Fibroblast of skin of left quadriceps (primary cell): Measurements from ENCODE around the gene FANCE.
"Not testable (repeated sequence)": the region's sequence is repeated elsewhere in the genome, so short reads cannot be mapped to it uniquely, and the experiment has no call there.

Experiments used
- DNase-seq, 2 experiments: peaks; one replicate each; pipeline ENCODE4 v3.0.0-alpha.2; 2013; ENCODE audit warnings: low read depth in 2 of 2

The FANCE gene

DNA sequence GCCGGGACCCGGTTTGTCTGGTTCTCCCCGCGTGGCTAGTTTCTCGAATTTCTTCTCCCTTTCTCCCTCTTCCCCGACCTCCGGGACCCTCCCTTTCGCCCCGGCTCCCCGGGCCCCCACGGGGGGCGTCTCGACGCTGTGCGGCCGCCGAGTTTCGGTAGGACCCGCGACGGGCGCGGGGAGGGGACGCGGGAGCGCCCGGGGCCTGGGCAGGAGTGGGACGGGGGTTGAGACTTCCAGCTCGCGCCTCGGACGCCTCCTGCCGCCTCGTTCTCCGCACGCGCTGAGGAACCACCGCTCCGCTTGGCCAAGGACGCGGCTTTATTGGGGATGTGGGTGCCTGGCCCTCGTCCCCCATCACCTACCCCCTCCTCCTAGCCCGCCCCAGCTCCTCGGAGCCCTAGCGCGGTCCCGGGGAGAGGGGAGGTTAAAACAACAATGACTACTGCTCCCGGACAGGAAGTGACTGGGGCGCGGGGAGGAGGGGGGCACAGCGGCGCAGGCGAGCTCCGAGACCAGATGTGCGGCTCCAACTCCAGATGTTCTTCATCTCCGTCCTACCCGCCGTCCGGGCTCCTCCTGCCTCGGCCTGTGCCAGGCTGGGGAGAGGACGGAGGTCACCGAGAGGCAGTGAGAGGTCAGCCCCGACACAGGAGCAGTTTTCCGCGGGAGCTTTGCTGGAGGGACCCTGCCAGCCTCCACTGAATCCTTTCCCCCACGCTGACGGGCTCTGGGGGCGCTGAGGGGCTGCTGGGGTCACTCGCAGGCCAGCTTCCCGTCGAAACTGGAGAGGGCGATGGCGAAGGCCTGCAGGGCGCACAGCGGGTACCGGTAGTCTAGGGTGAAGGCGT lies 45.7 kb downstream of the FANCE start:
- peak; percentile 38 to 52 for DNase-seq

DNA sequence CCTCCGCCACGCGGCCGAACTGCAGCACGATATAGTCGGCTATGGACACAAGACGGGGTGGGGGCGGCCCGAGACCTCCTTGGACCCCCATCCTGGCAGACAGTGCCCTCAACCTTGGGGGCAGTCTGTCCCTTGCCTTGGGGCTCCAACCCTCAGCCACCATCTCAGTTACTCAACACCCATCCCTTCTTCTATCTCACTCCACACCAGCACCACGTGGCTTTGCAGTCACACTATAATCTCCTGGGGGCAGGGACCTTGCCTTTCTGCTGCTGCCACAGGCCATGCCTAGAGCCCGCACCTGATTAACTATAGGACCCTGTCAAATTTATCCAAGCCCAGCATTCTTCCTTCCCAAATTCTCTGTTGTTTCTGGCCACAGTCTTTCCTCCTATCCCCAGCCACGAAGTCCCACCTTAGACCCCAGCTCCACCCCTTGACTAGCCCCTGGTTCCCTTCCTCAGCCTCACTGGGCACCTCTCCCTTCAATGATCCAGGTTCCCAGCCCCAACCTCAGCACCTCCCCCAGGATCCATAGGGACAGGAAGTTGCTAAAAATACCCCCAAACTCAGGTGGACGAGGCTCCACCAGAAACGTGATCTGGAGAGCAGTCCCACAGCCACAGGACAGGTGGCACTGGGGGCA lies 46.4 kb downstream of the FANCE start:
- DNase-seq = no peak

DNA sequence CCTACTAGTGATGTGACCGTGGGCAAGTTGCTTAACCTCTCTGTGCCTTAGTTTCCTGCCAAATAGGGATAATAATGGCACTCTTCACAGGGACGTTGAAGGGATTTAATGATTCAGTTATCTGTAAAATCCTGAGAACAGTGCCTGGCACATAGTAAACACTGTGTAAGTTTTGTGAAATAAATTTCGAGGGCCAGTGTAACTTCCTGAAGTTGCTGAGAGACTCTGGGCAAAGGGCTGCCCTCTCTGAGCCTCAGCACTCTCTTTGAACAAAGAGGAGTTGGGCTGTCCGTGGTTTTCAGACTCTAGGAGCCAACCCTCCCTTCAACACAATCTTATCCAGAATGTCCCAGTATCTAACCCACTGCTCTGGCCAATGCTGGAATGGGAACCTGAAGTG lies 47.2 kb downstream of the FANCE start:
- DNase-seq = no peak

DNA sequence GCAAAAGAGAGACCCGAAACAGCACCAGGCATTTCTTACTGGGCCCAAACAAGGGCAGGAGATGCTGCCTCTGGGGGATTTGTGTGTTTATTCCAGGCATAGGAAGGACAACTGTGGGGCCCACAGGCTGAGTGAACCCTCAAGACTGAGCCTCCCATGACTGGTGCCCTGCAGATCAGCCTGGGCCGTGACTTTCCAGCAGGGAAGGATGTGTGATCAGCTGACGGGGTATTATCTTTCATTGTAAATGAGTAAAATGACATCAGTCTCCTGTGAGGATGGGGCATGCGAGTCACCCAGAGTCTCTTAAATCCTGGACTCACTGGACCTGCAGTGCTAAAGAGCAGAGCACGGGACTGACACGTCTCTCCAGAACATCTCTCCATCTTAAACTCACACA lies 48.6 kb downstream of the FANCE start:
- no peak for DNase-seq

DNA sequence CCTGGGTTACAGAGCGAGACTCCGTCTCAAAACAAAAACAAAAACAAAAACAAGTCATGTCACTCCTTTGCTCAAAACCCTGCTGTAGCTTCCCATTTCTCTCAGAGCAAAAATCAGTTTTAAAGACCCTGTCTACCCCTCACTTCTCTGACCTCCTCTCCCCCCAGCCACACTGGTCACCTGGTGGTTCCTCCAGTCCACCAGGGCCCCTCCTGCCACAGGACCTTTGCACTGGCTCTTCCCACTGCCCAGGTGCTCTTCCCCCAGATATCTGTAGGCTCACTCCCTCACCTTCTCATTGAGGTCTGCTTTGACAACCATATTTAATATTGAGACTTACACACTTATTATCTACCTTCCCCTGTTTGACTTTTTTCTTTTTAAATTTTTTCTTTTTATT lies 49.6 kb downstream of the FANCE start:
- no peak for DNase-seq

DNA sequence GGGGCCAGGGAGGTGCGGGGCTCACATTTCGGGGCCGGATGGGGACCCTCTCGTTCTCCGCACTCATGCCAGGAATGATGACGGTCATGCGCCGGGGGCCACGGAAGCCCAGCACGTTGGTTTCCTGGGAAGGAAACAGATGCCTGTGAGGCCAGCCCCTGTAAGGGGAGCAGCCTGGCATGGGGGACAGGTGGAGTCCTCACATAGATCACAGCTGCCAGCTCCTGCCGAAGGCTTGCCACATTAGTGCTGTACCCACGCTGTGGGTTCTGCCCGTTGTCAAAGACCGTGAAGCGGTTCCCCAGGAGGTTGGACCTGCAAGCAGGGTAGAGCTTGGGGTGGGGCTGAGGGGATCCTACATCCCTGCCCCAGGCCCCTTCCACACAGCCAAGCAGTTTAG lies 51.4 kb downstream of the FANCE start:
- DNase-seq = no peak

DNA sequence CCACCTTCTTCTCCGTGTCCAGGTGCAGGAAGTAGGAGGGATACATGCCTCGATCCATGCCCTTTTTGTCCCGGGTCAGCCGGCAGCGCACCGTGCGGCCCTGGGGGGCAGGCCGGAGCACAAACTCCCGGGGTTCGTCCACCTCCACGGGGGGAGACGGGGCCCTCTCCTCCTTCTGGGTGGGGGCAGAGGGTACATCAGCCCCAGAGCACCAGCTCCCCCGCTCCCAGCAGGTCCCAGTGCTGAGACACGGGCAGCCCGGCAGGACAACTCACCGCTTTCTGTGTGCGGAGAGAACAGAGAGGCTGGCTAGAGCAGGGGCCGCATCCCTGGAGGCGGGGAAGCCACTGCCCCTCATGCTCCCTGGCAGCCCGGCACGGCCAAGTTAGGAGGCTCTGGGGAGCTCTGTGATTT lies 53.9 kb downstream of the FANCE start:
- no peak for DNase-seq

DNA sequence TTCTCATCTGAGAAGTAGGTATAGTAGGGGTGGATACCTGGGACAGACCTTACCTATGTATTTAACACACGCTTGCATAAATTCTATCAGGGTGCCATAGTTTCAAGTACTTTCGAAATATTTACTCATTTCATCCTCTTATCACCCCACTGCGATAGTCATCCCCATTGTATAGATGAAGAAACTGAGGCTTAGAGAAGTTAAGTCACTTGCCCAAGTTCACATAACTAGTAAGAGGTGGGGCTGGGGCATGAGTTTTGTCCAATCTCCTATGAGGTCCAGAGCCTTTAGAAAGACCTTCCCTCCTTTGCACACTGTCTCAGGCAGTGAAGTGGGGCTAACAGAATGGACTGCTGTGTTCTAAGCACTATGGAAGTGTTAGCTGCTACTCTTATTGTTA lies 54.4 kb downstream of the FANCE start:
- no peak for DNase-seq

DNA sequence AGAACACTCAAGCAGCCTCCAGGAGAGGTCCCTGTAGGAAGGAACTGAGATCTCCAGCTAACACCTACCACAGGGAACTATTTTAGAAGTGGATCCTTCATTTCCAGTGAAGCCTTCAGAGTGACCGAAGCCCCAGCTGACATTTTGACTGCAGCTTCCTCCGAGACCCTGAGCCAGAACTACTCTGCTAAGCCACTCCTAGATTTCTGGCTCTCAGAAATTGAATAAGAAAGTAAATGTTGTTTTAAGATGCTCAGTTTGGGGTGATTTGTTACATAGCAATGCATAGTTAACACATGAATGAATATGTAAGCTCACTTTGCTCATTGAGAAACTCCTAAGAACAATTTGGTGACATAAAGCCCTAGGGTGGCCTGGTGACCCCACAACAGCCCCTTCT lies 55.1 kb downstream of the FANCE start:
- DNase-seq = no peak

DNA sequence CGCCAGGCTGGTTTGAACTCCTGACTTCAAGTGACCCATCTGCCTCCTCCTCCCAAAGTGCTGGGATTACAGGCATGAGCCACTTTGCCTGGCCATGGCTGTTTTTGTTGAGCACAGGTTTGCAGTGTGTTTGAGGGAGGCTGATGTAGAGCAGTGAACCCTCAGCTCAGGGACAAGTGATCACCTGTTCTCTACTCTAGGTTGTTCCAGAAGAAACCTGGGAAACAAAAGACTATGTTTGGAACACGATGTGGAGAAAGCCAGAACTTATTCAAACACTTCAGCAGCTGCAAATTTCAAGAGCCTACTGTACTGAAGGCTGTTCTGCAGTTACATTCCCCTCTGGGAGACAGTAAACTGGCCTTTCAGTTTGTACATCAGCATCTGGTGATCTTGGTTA lies 55.9 kb downstream of the FANCE start:
- DNase-seq = no peak

DNA sequence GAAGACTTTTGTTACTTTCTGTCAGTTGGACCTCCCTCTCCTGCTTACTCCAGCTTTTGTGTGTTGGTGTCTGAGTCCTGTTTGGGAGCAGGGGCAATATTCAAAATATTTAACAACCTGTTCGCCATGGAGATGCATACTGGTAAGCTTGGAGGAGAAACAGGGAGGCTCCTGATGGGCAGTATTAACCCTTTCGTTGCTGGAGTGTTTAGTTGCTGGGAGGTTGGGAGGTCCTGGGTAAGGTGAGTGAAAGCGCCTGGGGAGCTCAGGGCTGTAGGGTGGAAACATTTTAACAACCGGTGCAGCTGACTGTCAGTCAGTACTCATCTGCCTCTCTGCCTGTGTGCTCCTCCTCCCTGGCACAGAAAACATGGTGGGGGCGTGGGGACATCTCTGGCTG lies 56.4 kb downstream of the FANCE start:
- DNase-seq = no peak

DNA sequence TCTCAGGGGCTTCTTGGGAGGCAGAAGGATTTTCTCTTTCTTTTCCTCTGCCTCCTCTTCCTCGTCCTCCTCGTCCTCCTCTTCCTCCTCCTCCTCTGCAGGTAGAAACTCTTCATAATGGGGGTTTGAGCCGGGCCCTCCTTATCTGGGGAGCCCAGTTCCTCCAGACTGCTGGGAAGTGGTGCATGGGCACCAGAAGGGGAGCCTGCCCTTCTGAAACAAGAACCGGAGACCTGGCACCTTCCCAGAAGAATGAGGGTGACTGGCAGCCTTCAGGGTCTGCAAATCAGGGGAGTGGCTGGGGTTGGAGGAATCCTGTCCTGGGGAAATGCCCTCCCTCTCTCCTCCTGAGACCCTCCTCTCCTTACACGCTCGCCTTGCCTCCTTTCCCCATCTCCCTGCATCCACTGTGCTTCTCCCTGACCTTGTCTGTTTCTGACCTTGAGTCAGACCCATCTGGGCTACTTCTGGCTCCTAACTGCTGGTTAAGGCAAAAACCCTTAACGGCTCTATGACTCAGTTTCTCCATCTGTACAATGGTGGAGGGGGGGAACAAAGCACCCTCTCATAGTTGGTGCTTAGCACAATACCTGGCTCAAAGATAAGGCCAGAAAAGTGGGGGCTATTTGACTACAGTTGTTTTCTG lies 58.9 kb downstream of the FANCE start:
- DNase-seq = no peak

DNA sequence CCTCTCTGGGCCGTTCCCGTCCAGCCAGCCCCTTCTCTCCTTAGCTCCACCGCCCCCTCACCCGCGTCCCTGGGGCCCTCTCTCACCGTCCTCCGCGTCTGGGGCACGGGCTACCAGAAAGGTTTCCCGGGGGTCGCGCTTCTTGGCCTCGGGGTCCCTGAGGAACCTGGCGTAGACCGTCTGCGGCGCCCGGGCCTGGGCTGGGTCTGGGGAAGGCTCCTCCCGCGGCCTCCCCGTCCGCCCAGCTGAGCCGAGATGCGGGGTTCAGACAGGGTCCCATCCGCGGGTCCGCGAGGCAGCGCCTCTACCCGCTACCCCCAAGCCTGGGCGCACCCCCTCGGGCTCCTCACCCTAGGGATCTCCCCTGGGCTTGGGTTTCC lies 59.4 kb downstream of the FANCE start:
- no peak for DNase-seq

DNA sequence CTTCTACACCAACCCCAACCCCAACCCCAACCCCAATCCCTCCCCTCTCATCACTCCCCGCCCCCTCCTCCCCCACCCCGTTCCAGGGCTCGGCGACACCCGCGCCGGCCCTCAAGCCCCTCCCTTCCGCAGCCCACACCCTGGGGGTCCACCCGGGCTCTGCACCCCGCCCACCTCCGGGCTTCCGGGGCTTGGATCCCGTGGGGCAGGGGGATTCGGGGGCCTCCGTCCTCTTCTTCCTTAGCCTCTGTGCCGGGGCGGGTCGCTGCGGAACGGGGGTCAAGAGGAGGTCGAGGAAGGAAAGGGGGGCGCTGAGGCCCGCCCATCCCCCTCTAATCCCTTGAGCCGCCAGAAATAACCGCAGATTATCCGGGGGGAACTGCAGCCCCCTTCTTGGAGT lies 59.9 kb downstream of the FANCE start:
- no peak for DNase-seq

DNA sequence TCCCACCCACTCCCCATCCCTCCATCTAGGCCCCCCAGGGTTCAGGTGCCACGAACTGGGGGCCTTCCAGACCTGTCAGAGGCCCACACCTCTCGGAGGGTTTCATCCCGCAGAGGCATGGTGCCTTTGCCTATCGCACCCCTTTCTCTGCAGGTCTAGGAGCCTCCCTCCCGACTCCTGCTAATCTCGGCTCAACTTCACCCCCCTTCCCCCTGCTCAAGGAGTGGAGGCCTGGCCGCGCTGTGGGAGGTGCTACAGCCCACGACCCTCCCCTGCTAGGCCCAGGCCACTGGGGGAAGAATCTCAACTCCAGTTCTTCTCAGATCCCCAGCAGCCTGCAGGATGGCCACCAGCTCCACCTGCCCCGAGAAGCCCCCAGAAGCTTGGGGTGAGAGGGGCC lies 60.6 kb downstream of the FANCE start, which contains the start of gene TULP1:
Gene TULP1 (minus strand): TSS at position 157 of the 400 bp plus-strand sequence. CDS start 38 bp downstream, at position 119.
- DNase-seq = no peak

DNA sequence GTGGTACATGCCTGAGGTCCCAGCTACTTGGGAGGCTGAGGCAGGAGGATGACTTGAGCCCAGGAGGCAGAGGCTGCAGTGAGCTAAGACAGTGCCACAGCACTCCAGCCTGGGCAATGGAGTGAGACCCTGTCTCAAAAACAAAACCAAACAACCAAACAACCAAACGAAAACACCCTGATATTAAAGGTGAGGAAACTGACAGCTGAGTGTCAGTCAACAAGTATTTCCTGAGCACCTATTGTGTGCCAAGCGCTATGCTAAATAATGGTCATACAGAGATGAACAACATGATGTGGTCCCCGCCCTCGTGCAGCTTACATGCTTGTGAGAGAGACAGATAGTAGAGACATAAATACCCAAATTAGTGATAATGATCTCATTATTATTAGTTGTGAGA lies 62.4 kb downstream of the FANCE start:
- DNase-seq = no peak

DNA sequence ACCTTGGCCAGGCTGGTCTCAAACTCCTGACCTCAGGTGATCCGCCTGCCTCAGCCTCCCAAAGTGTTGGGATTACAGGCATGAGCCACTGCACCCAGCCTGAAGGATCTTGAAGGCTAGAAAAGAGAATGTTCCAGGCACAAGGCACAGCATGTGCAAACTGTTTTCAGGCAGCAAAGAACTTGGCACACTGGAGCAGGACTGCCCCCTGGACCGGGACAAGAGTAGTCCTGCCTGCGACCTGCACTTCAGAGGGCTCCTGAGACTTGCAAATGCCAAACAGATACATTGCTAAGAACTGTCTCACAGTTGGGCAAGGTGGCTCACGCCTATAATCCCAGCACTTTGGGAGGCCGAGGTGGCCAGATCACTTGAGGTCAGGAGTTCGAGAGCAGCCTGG lies 63.8 kb downstream of the FANCE start:
- not testable (repeated sequence) for DNase-seq
